HG03469 (cell line): ENCODE measurements around the gene ZBTB44.
"Not testable (repeated sequence)": the region's sequence is repeated elsewhere in the genome, so short reads cannot be mapped to it uniquely, and the experiment has no call there.

Experiments
- ATAC-seq: cut with Tn5 transposase; IDR thresholded peaks from one replicate; pipeline ENCODE4 v1.9.1; 2021; ENCODE audit warnings: mild to moderate bottlenecking, moderate library complexity, moderate number of reproducible peaks; ENCODE audit not compliant: unreplicated experiment

Gene ZBTB44

DNA sequence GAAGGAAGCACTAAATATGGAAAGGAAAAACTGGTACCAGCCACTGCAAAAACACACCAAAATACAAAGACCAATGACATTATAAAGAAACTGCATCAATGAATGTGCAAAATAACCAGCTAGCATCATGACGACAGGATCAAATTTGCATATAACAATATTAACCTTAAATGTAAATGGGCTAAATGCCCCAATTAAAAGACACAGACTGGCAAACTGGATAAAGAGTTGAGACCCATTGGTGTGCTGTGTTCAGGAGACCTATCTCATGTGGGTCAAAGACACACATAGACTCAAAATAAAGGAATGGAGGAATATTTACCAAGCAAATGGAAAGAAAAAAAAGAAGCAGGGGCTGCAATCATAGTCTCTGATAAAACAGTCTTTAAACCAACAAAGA, 63.0 kb downstream of the ZBTB44 start:
- ATAC-seq, result not testable (repeated sequence)

- not testable (repeated sequence) for ATAC-seq
Observed at GRCh38 chr11:130249929-130250328, 64.8 kb downstream of the ZBTB44 start.

DNA sequence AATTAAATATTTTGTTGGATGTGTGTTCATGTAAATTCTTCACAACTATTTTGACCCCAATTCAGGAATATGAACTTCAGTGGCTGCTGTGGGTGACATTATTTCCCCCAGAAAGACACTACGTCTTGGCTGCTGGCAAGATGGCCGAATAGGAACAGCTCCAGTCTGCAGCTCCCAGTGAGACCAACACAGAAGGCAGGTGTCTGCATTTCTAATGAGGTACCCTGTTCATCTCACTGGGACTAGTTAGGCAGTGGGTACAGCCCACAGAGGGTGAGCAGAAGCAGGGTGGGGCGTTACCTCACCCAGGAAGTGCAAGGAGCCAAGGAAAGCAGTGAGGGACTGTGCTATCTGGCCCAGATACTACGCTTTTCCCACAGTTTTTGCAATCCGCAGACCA, 65.3 kb downstream of the ZBTB44 start:
- ATAC-seq, result no peak

DNA sequence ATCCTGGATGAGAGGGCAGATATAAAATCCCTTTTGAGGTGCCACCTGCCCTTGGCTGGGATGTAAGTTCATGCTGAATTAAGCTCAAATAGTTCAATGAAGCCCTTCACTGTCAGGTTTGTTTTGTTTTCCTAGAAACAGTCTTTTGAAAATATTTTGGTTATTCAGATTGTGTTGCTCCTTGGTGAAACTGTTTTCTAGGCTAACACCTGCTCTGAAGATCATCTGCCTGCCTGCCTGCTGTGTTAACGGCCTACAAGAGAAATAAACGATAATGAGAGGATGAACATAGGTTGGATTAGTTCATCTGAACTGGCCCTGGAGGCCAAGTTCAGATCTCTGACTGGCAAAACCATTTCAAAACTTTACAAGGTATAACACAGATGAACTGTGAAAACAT, 67.4 kb downstream of the ZBTB44 start:
- no peak for ATAC-seq

DNA sequence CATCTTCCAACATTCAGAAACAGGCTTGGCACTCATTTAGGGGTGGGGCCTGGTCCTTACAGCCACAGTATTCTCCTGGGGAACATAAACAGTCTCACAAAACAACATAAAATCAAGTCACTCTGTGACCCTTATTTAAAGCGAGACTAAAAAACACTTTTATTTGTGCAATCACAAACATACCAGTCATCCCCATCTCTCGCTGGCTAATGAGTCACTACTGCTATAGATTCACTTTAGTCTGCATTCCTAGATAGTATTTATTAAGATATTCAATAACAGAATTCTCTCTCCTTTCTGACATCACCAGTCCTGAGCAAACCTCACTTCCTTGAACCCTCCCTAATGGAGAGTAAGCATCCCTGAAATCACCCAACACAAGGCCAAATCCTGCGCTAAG, 68.0 kb downstream of the ZBTB44 start:
- ATAC-seq, result no peak

DNA sequence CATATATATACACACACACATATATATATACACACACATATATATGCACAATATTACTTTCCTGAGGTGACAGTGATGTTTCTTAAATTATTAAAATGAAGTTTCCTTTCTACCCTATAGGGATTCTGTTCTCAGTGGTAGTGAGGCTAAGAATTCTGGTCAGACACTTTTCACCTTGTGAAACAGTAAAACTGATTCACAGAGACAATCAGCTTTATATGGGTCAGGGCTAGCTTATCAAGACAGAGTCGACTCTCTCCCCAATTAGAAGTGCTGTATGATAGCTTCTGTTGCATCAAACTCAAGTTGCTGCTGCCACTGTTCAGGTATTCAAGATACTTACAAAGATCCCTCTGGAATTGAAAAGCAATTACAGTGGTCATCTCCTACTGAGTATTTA, 68.4 kb downstream of the ZBTB44 start:
- no peak for ATAC-seq

DNA sequence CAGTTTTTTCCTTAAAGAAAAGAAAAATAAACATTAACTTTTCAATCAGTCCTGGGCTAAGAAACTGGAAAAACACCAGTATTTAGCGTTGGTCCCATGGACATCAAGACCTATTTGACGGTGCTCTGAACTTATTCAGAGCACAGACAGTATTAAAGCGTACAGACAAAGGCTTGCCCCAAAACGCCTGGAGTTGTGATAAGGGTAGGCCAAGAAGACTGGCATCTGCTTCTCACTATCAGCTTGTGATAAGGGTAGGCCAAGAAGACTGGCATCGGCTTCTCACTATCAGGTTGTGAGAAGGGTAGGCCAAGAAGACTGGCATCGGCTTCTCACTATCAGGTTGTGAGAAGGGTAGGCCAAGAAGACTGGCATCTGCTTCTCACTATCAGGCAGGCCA, 69.3 kb downstream of the ZBTB44 start:
- ATAC-seq, result not testable (repeated sequence)

GRCh38 chr11:130244848-130245247, 69.9 kb downstream of the ZBTB44 start:
- ATAC-seq, result no peak

- ATAC-seq, result peak; percentile 65
Observed at GRCh38 chr11:130243816-130244215, 70.9 kb downstream of the ZBTB44 start.

- no peak for ATAC-seq
Observed at GRCh38 chr11:130241713-130242112, 73.0 kb downstream of the ZBTB44 start.

GRCh38 chr11:130237282-130238006, 77.3 kb downstream of the ZBTB44 start:
- no peak for ATAC-seq

DNA sequence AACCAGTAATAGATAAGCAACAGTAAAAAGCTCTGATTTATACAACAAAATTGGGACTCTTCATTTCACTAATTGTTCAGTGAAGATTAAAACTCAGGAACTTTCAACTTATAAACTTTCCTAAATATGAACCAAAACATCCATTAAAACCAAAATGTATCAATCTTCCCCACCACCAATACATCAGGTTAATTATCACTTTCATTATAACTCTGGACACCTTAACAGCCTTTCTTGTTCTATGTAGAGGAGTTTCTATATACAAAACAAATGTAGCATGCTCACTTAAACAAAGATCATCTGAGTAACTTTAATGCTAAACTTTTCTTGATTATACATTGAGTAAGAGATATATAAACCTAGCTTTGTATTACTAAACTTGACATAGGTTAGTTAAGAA, 80.4 kb downstream of the ZBTB44 start:
- ATAC-seq, result no peak

DNA sequence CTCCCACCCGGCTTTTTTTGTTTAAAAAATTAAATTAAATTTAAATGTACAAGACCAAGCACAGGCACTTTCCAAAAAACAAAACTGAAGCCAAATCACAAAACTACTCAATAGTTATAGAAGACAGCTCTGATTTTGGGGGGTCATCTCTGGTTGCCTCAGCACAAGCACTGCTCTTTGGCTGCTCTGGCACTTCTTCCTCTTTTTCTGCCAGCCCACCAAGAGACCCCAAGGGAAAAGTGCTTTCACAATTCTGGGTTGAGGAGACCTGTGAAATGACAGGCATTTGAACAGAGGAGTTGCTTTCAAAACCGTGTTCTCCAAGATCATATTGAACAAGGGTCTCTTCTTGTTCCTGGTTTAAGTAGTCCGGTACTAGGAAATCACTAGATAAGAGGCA, 80.8 kb downstream of the ZBTB44 start:
- not testable (repeated sequence) for ATAC-seq

DNA sequence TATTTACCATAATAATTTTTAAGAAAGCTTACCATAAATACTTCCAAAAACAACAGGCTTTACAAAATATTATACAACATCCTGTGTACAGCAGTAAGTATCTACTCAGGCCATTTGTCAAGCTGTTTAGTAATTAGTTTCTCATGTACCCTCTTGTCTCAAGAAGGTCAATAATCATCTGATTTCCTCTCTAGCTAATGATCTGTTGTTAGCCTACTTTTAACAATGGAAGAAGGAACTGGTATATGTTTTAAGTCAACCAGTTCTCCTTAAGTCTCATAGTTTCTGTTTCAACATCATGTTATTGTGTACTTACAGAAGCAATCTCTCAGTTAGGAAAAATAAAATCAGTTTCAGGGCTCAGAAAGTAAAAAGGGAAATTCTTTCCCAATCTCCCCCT, 81.2 kb downstream of the ZBTB44 start:
- not testable (repeated sequence) for ATAC-seq

DNA sequence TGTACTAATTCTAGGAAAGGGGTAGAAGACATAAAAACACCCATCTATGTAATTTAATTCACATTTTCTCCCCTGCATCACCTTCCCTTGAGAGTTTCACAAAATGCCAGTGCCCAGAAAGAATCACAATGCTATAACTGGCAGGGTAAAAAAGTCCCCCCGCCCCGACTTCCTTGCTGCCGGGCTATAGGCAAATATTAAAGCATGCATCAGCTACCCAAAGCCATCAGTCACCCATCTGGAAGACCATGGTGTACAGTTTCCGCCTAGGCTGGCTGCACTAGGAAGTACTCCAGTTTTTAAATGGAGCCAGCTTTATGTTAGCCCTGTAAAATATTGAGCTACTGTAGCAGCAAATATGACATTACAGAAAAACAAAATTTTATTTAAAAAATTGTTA, 87.3 kb downstream of the ZBTB44 start:
- no peak for ATAC-seq

GRCh38 chr11:130223291-130223971, 91.3 kb downstream of the ZBTB44 start:
- no peak for ATAC-seq

DNA sequence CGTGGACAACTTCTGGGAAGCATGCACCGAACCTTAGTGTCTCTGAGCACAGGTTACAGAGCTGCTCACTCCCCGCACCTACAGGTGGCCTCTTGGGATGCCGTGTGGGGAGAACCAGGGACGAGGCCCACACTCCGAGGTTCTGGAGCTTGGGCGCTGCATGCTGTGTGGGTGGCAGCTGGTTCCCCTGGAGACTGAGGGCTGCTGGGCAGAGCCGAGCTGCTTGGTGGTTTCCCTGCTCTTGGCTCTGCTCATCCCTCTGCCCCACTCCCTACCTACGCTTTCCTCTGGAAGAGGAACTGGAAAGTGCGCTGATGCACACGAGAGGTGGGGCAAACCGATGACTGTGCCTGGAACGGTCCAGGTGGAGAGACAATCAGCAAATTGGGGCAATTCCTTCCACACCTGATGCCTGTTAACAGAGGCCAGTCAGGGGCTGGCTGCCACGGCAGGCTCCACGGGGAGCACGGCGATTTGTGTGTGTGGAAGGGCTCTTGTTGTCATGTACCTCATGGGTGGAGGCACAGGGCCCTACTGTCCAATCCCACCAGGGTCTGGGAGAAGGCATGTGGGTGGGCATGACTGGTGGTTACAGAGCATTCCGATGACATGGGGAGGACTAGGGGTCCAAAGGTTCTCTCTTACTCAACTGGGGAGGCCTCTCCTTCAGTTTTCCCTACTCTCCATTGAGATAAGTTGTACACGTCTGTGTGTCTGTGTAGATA, 94.2 kb downstream of the ZBTB44 start:
- ATAC-seq, result no peak

- ATAC-seq, result no peak
Observed at GRCh38 chr11:130219148-130219547, 95.6 kb downstream of the ZBTB44 start.

DNA sequence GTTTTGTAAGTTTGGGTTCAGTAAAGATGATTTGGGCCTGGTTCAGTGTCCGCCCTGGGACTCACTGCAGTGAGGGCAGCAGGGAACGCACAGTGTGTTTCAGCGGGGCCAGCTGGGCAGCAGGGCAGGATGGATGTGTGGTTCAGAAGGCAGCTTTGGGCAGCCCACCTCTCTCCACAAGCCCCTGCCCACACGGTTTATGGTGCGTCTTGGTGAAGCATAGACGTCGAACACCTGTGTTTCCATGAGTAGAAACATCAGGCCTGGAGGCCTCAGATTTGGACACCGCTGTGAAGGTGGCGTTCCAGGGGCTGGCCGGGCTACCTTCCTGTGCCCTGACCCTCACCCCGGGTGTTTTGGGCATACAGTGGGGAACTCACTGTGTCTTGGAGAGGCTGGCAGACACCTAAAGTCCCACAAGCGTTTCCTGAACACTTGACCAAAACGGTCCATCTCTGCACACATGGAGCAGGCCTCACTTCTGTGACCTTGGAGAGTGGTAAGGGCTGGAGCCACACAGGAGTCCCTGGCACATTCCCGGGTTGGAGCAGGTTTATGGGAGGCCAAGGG, 96.1 kb downstream of the ZBTB44 start:
- no peak for ATAC-seq

GRCh38 chr11:130217133-130218031, 97.3 kb downstream of the ZBTB44 start:
- no peak for ATAC-seq
